Glutamatergic neuron (in vitro differentiated cells): ENCODE results near the gene PDC. TPM values are rescaled to one million over a fixed set of nuclear protein-coding genes. Genes with fewer than 3 reads are reported as not detected.
"Not testable (repeated sequence)": the region's sequence is repeated elsewhere in the genome, so short reads cannot be mapped to it uniquely, and the experiment has no call there.

Source experiments
- DNase-seq: peaks from one replicate; pipeline ENCODE4 v3.0.0; 2022
- H3K27ac Mint-ChIP-seq: one replicate; pipeline ENCODE4 v1.8.0; 2020; ENCODE audit warnings: mild to moderate bottlenecking, mixed read lengths, inconsistent platforms; ENCODE audit not compliant: unreplicated experiment
- H3K27me3 Mint-ChIP-seq: one replicate; pipeline ENCODE4 v1.8.0; 2020; ENCODE audit warnings: mild to moderate bottlenecking, moderate library complexity, mixed read lengths, inconsistent platforms; ENCODE audit not compliant: unreplicated experiment
- H3K36me3 Mint-ChIP-seq: one replicate; pipeline ENCODE4 v1.8.0; 2020; ENCODE audit warnings: mild to moderate bottlenecking, mixed read lengths, inconsistent platforms; ENCODE audit not compliant: unreplicated experiment
- H3K4me1 Mint-ChIP-seq: one replicate; pipeline ENCODE4 v1.8.0; 2020; ENCODE audit warnings: mild to moderate bottlenecking, low read depth, mixed read lengths, inconsistent platforms; ENCODE audit not compliant: unreplicated experiment
- H3K4me3 Mint-ChIP-seq: one replicate; pipeline ENCODE4 v1.8.0; 2020; ENCODE audit warnings: mild to moderate bottlenecking, mixed read lengths, inconsistent platforms; ENCODE audit not compliant: unreplicated experiment
- H3K9me3 Mint-ChIP-seq: one replicate; pipeline ENCODE4 v1.8.0; 2020; ENCODE audit warnings: mild to moderate bottlenecking, moderate library complexity, mixed read lengths, inconsistent platforms; ENCODE audit not compliant: unreplicated experiment
- CTCF ChIP-seq: fragments of 200-600 bp; sonication (generic); IDR thresholded peaks from one replicate; pipeline ENCODE4 v1.5.0; 2021; ENCODE audit not compliant: partially characterized antibody, unreplicated experiment
- total RNA-seq: library from RNA; stranded (reverse); fragmentation: NEBNext Ultra II Directional; extraction: Animal tissue kit (Norgen Biotek cat#: 25700); gene quantifications from one replicate; pipeline ENCODE4 v1.2.1, GENCODE V29; 2021; ENCODE audit not compliant: unreplicated experiment

The PDC gene
- total RNA-seq, 1 donor from 2014 or later: not detected

DNA sequence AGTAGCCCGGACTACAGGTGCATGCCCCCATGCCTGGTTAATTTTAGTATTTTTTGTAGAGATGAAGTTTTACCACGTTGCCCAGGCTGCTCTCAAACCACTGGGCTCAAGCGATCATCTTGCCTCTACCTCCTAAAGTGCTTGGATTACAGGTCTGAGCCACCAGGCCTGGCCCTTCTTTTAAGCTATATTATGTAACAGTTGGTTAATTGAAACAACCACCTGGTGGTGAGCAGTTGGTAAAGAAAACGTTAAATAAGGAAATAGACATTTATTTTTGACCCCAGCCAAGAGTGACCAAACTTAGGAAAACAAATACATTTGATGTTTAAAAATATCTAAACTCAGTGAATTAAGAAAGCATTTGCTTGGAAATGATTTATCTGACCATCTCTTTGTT lies 12.1 kb upstream of the PDC start:
- H3K27ac Mint-ChIP-seq: no peak overlapping the region
- no peak for TF ChIP-seq CTCF
- no peak overlapping the region for H3K4me3 Mint-ChIP-seq
- no peaks in the 10 kb centered on the region for H3K4me1 Mint-ChIP-seq
- H3K27me3 Mint-ChIP-seq: no peaks in the 10 kb centered on the region
- no peaks in the 10 kb centered on the region for H3K9me3 Mint-ChIP-seq
- DNase-seq: no peak
- no peaks in the 10 kb centered on the region for H3K36me3 Mint-ChIP-seq

- H3K27me3 Mint-ChIP-seq: no peaks in the 10 kb centered on the region
- H3K4me3 Mint-ChIP-seq: no peak overlapping the region
- no peaks in the 10 kb centered on the region for H3K9me3 Mint-ChIP-seq
- no peak for TF ChIP-seq CTCF
- no peaks in the 10 kb centered on the region for H3K4me1 Mint-ChIP-seq
- no peaks in the 10 kb centered on the region for H3K36me3 Mint-ChIP-seq
- H3K27ac Mint-ChIP-seq: no peak overlapping the region
- no peak for DNase-seq
These were observed 5.0 kb upstream of the PDC start for GRCh38 chr1:186465946-186466345.

DNA sequence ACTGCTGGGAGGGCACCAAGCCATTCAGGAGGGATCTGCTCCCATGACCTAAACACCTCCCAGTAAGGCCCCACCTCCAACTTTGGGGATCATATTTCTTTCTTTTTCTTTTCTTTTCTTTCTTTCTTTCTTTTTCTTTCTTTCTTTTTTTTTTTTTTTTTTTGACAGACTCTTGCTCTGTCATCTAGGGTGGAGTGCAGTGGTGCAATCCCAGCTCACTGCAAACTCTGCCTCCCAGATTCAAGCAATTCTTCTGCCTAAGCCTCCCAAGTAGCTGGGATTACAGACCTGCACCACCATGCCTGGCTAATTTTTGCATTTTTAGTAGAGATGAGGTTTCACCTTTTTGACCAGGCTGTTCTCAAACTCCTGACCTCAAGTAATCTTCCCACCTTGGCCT lies 4.6 kb upstream of the PDC start:
- H3K4me3 Mint-ChIP-seq, H3K27ac Mint-ChIP-seq, H3K36me3 Mint-ChIP-seq, H3K27me3 Mint-ChIP-seq, DNase-seq, H3K4me1 Mint-ChIP-seq, H3K9me3 Mint-ChIP-seq: not testable (repeated sequence)

GRCh38 chr1:186463926-186464325 lies 3.0 kb upstream of the PDC start:
- Mint-ChIP-seq H3K4me3 (no peak overlapping the region), H3K27me3 (no peaks in the 10 kb centered on the region), H3K36me3 (no peaks in the 10 kb centered on the region), H3K4me1 (no peaks in the 10 kb centered on the region), H3K9me3 (no peaks in the 10 kb centered on the region), H3K27ac (no peak overlapping the region)
- no peak for DNase-seq
- TF ChIP-seq CTCF: no peak

- no peaks in the 10 kb centered on the region for H3K9me3 Mint-ChIP-seq
- H3K27ac Mint-ChIP-seq: no peak overlapping the region
- H3K36me3 Mint-ChIP-seq: no peaks in the 10 kb centered on the region
- DNase-seq: no peak
- TF ChIP-seq CTCF: no peak
- no peaks in the 10 kb centered on the region for H3K4me1 Mint-ChIP-seq
- no peaks in the 10 kb centered on the region for H3K27me3 Mint-ChIP-seq
- H3K4me3 Mint-ChIP-seq: no peak overlapping the region
These were observed 2.6 kb upstream of the PDC start for GRCh38 chr1:186463511-186463910.

- H3K4me3 Mint-ChIP-seq, DNase-seq, H3K4me1 Mint-ChIP-seq, H3K9me3 Mint-ChIP-seq, H3K27ac Mint-ChIP-seq, H3K27me3 Mint-ChIP-seq, H3K36me3 Mint-ChIP-seq: not testable (repeated sequence)
These were observed 1.8 kb downstream of the PDC start for GRCh38 chr1:186459161-186459560.
